Measurements from ENCODE around the gene LTB4R2. TPM values are rescaled to one million over a fixed set of nuclear protein-coding genes. Genes with fewer than 3 reads are reported as not detected.

Gene LTB4R2
- total and polyA plus RNA-seq, 2 experiments from 2014 or later = 0.40 to 12.6 TPM

- TF ChIP-seq ZNF462 (CRISPR knock-in tag; IDR thresholded peaks at IDR 0.05) = no peak
These were observed 43.3 kb upstream of the LTB4R2 start (continued) for GRCh38 chr14:24266344-24267244.

GRCh38 chr14:24267516-24267915 lies 42.4 kb upstream of the LTB4R2 start:
- Histone ChIP-seq H3K4me2 (no peak overlapping the region), H4K20me1 (replicated peaks; ENCODE audit: insufficient read depth) (no peaks in the 10 kb centered on the region), H3K9me2 (ENCODE audit: insufficient read depth) (no peaks in the 10 kb centered on the region), H2AFZ (no peak overlapping the region), H3F3A (replicated peaks; ENCODE audit: low read depth) (peaks cover 10% of the 10 kb centered on the region; the same call in 1 of the 2 replicates), H3K36me3 (ENCODE audit: insufficient read depth) (no peaks in the 10 kb centered on the region), H3K79me2 (replicated peaks; ENCODE audit: insufficient read depth) (no peaks in the 10 kb centered on the region; the same call in 1 of the 2 replicates), H3K27me3 (ENCODE audit: insufficient read depth) (no peaks in the 10 kb centered on the region), H3K4me1 (ENCODE audit: insufficient read depth) (peaks cover 11% of the 10 kb centered on the region), H3K27ac (ENCODE audit: low read depth) (no peak overlapping the region), H3K4me3 (no peak overlapping the region)
- Mint-ChIP-seq H3K27ac (no peak overlapping the region), H3K9me3 (no peaks in the 10 kb centered on the region; the same call in 2 of the 3 replicates), H3K4me3 (no peak overlapping the region; the same call in 2 of the 3 replicates), H3K36me3 (ENCODE audit: low read depth) (peaks cover 6% of the 10 kb centered on the region; the same call in 2 of the 3 replicates), H3K4me1 (peaks cover 12% of the 10 kb centered on the region), H3K27me3 (ENCODE audit: insufficient read depth, low read depth, poor library complexity) (peaks cover 7% of the 10 kb centered on the region)
- ATAC-seq = no peak
- TF ChIP-seq EZH2 (IDR thresholded peaks at IDR 0.05; ENCODE audit: low read depth, unreplicated experiment) (no peak), ETS1 (IDR thresholded peaks at IDR 0.05) (no peak)
- no peak for DNase-seq (ENCODE audit: low spot score)

Measured in GM23338 (cell line).